SK-N-SH (cell line): ENCODE data around the gene CACNA2D3.

Experiments
- CHD2 ChIP-seq: fragments of 150-350 bp; IDR thresholded peaks from 2 replicates; pipeline ENCODE4 v1.6.1; 2018; ENCODE audit warnings: low read length; ENCODE audit not compliant: partially characterized antibody
- CTCF ChIP-seq: fragments of 200-600 bp; sonication (generic); IDR thresholded peaks from 2 replicates; pipeline ENCODE4 v1.6.1; 2017; ENCODE audit warnings: antibody characterized with exemption, mild to moderate bottlenecking, moderate library complexity
- ELF1 ChIP-seq: IDR thresholded peaks from 2 replicates; pipeline ENCODE4 v1.4.0; 2012
- EP300 ChIP-seq, 2 experiments: IDR thresholded peaks; 2 replicates each; pipeline versions ENCODE4 v1.4.0 to v1.6.1; 2012; ENCODE audit warnings: borderline replicate concordance in 1 of 2, low read depth in 1 of 2, low read length in 1 of 2
- FOXM1 ChIP-seq: IDR thresholded peaks from 2 replicates; pipeline ENCODE4 v1.4.0; 2012; ENCODE audit warnings: low read depth, mild to moderate bottlenecking
- GABPA ChIP-seq: IDR thresholded peaks from 2 replicates; pipeline ENCODE4 v1.4.0; 2012; ENCODE audit warnings: low read depth, mild to moderate bottlenecking
- MAX ChIP-seq: IDR thresholded peaks from 2 replicates; pipeline ENCODE4 v1.4.0; 2012; ENCODE audit warnings: low read depth
- POLR2AphosphoS5 ChIP-seq: IDR thresholded peaks from 2 replicates; pipeline ENCODE4 v1.6.1; 2012; ENCODE audit warnings: low read depth, low read length
- RAD21 ChIP-seq: IDR thresholded peaks from 2 replicates; pipeline ENCODE4 v1.6.1; 2012; ENCODE audit warnings: mild to moderate bottlenecking, low read length
- SMC3 ChIP-seq: IDR thresholded peaks from 2 replicates; pipeline ENCODE4 v1.6.1; 2012; ENCODE audit warnings: low read depth, low read length, improper control_type of control experiment
- YY1 ChIP-seq: IDR thresholded peaks from 2 replicates; pipeline ENCODE4 v1.4.0; 2012; ENCODE audit warnings: low read depth, mild to moderate bottlenecking
- TF ChIP-seq, protein P1 (sequence below): IDR thresholded peaks from 2 replicates; pipeline ENCODE4 v1.4.0; 2012; ENCODE audit warnings: low read depth, borderline replicate concordance

GRCh38 chr3:54309601-54310000 is 187.2 kb downstream of the CACNA2D3 start:
- no peak for TF ChIP-seq ELF1
- TF ChIP-seq EP300 (IDR thresholded peaks at IDR 0.05; ENCODE audit: borderline replicate concordance in 1 of 2, low read depth in 1 of 2, low read length in 1 of 2): no peak
- TF ChIP-seq CTCF: no peak
- TF ChIP-seq RAD21: no peak
- TF ChIP-seq FOXM1: no peak
- no peak for TF ChIP-seq POLR2AphosphoS5
- TF ChIP-seq SMC3: no peak
- TF ChIP-seq CHD2: no peak
- TF ChIP-seq MAX: no peak
- TF ChIP-seq YY1: no peak
- TF ChIP-seq GABPA: no peak
- TF ChIP-seq, protein P1, sequence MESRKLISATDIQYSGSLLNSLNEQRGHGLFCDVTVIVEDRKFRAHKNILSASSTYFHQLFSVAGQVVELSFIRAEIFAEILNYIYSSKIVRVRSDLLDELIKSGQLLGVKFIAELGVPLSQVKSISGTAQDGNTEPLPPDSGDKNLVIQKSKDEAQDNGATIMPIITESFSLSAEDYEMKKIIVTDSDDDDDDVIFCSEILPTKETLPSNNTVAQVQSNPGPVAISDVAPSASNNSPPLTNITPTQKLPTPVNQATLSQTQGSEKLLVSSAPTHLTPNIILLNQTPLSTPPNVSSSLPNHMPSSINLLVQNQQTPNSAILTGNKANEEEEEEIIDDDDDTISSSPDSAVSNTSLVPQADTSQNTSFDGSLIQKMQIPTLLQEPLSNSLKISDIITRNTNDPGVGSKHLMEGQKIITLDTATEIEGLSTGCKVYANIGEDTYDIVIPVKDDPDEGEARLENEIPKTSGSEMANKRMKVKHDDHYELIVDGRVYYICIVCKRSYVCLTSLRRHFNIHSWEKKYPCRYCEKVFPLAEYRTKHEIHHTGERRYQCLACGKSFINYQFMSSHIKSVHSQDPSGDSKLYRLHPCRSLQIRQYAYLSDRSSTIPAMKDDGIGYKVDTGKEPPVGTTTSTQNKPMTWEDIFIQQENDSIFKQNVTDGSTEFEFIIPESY: no peak
